HG03175 (cell line): ENCODE measurements around the gene ATRX.
"Not testable (repeated sequence)": the region's sequence is repeated elsewhere in the genome, so short reads cannot be mapped to it uniquely, and the experiment has no call there.

Source experiments
- ATAC-seq: cut with Tn5 transposase; IDR thresholded peaks from one replicate; pipeline ENCODE4 v1.9.1; 2021; ENCODE audit warnings: mild to moderate bottlenecking, moderate library complexity; ENCODE audit not compliant: unreplicated experiment

The ATRX gene

DNA sequence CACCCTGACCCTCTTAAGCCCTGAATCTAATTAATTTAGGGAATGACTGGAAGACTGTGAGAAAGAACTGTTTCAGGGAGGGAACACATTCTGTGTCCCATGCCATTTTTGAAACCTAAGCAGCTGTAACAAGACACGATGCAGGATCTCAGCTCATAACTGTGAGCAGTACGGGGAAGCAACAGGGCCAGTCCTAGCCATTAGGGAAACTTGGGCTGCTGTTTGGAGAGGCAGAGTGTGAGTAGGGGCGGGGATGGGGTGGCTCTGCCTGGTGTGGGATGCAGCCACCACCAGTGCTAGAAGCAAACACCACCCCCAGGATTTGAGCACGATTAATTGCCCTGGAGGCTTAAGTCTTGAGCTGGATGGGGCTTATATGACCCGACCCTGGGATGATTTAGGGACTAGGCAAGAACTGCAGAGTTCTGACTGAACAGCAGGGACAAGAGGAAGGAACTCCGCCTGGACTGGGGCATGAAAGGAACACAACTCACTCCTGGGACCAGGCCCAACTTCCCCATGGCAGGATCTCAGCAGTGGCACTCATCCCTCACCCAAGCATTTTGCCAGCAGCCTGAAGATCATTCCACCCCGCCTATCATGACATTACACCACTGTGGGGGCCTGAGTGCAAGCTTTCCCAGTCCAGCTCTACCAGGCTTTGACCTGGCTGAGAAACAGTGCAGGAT lies 43.1 kb downstream of the ATRX start:
- ATAC-seq: no peak

DNA sequence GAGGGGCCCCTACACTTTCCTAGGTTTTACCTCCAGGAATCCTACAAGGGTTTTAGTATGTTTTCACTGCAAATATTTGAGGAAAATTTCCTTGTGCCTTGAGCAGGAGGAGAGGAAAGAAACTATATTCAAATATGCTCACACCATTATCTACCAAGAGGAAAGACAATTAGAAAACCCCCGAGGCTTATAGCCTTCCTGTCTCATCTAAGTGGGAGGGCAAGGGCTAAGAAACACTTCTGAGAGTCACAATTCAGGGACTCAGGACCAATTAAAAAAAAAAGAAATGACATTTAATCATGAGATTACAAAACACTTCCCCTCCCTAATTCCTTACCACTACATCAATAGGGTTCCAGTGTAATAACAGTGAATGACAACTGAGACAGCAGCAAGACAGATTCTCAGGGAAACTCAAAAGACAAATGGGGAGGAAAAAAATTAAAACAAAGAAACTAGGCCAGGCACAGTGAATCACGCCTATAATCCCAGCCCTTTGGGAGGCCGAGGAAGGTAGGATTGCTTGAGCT lies 45.6 kb downstream of the ATRX start:
- ATAC-seq: no peak

DNA sequence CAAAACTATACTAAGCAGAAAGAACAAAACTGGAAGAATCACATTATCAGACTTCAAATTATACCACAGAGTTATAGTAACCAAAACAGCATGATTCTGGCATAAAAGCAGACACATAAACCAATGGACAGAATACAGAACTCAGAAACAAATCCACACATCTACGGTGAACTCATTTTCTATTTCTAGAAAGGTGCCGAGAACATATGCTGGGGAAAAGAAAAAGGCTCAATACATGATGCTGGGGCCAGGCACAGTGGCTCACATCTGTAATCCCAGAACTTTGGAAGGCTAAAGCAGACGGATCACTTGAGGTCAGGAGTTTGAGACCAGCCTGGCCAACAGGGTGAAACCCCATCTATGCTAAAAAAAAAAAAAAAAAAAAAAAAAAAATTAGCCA lies 52.7 kb downstream of the ATRX start:
- ATAC-seq: no peak

DNA sequence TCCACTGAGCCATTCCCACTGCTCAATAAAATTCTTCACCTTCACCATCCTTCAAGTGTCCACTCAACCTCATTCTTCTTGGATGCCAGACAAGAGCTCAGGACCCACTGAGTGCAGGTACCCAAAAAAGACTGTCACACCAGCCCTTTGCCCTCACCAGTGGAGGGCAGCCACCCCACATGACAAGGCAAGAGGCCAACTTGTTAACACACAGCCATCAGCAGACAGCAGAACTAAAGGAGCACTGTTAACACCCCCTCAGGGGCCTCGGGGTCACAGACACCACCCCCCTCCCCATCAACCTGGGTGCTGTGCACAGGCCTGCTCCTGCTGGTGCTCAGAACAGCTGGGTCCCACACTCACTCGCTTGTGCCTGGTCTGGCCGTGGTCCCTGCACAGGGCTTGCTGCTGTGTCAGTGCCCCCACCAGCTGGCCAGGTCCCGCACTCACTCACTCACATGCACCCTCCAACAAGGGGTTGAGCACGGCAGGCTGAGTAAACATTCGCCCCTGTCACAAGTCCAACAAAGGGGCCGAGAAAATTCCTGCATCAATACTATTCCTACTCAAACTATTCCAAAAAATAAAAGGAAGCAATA lies 54.1 kb downstream of the ATRX start:
- ATAC-seq: no peak

DNA sequence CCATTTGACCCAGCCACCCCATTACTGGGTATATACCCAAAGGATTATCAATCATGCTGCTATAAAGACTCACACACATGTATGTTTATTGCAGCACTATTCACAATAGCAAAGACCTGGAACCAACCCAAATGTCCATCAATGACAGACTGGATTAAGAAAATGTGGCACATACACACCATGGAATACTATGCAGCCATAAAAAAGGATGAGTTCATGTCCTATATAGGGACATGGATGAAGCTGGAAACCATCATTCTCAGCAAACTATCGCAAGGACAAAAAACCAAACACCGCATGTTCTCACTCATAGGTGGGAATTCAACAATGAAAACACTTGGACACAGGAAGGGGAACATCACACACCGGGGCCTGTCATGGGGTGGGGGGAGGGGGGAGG lies 59.9 kb downstream of the ATRX start:
- not testable (repeated sequence) for ATAC-seq

DNA sequence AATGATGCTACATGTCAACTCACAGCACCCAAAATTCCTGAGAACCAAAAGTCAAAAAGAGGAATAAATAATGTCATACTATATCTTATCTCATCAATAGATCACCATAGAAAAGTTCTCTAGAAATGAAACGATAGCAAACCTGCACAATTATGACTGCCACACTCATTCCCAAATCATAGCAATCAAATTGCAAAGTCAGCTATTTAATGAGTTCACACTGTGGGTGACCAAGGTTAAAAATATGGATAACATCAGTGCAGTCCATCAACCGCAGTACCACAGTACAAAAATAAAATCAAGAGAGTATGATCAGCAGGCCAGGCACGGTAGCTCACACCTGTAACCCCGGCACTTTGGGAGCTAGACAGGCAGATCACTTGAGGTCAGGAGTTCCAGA lies 62.3 kb downstream of the ATRX start:
- ATAC-seq: no peak

DNA sequence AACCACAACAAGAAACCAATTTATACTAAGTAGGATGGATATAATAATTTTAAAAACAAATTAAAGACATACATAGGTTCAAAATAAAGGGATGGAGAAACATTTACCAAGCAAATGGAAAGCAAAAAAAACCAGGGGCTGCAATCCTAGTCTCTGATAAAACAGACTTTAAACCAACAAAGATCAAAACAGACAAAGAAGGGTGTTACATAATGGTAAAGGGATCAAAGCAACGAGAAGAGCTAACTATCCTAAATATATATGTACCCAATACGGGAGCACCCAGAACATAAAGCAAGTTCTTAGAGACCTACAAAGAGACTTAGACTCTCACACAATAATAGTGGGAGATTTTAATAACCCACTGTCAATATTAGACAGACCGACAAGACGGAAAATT lies 66.6 kb downstream of the ATRX start:
- ATAC-seq: no peak

DNA sequence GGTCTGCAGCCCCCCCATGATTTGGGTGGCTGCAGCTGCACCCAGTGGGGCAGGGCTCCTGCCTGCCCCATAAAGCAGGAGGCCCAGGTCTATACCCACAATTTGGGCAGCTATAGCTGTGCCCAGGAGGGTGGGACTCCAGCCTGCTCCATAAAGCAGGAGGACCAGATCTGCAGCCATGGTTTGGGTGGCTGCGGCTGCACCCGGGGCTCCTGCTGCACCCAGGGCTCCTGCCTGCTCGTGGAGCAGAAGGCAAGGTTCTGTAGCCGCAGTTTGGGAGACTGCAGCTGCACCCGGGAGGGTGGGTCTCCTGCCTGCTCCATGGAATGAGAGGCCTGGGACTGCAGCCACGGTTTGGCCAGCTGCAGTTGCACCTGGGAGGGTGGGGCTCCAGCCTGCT lies 81.1 kb downstream of the ATRX start:
- ATAC-seq: no peak

DNA sequence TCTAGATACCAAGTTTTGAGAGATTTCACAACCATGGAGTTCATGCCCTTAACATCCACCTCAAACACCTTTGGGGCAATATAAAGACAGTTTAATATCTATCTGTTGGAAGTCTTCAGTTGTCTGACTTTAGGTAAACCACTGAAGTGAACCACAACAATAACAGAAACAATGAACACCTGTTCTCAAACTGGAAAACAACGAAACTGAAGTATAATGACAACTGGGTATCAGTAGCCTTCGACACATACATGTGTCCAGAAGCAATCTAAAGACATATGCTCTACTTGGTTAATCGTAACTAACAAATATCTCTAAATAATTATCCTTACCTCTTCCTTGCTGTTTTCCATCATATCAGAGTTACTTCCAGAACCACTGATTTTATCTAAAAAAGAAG lies 87.8 kb downstream of the ATRX start:
- no peak for ATAC-seq

DNA sequence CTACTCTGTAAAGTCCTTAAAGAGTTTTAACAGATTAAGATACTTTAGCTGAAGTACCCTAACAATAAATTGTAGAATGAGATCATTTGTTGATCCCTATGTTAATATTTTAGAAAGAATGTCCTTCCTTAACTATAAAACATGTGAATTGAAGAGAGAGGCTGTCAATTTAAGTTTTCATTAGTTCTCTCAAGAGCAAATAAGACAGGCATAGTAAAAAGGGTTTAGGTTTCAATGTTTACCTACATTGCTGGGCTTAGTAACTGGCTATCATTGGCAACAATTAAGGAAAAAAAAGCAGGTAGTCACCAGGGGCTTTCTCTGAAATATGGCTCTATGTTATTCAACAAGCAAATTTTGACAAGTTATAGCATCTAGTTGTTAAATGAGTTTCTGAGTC lies 91.5 kb downstream of the ATRX start:
- no peak for ATAC-seq

DNA sequence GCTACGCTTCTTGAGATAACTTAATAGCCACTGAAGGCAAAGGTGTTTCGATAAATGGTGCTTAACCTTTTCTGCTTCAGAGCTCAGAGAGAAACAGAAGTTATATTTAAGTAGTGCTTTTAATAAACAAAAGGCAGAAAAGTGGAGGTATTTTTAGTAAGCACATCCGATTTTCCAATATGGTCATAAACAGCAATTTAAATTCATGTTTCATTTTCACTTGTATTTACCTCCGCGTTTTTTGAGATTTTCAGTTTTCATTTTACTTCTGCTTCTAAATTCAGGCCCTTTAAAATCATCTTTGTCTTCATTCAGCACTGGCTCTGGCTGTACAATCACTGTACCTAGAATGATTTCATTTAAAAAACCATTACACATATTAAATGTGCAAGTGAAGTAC lies 92.4 kb downstream of the ATRX start:
- no peak for ATAC-seq

DNA sequence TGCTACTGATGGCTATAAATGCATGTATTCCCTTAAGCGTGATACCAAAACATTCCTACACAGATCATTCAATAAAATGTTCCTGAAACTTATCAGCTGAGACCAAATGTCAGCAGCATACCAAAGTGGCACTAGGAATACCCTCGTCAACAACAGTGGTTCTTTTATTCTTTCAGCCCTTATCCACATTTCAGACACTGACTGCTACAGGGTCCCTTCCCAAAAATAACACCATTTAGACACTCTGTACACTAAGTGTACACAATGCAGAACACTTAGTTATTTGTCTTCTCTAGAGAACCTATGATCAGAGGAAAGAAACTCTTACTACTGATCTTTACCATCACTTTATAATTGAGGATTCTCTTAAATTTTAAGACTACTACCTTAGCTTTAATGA lies 94.1 kb downstream of the ATRX start:
- ATAC-seq: no peak

DNA sequence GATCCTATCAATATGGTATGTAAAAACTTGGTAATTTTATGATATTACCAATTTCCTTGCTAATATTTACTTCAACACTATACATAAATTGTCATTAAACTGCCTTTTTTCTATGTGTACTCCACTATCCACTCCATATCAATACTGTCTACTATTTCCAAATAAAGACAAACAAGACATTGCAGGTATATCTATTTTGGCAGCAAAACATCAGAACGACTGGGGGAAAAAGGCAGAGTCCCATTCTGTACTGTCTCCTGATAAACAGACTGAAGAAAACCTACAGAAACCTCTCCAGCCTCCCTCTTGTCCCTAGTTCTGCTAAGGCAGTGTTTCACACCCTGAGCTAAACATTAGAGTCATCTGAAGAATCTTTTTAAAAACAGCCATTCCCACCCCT lies 96.6 kb downstream of the ATRX start:
- ATAC-seq: no peak

DNA sequence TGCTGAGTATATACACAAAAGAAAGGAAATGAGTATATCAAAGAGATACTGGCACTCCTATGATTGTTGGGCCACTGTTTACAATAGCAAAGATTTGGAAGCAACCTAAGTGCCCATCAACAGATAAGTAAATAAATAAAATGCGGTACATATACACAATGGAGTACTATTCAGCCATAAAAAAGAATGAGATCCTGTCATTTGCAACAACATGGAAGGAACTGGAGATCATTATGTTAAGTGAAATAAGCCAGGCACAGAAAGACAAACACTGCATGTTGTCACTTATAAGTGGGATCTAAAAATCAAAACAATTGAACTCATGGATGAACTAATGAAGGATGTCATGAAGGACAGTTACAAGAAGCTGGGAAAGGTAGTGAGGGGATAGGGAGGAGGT lies 100.3 kb downstream of the ATRX start:
- not testable (repeated sequence) for ATAC-seq

DNA sequence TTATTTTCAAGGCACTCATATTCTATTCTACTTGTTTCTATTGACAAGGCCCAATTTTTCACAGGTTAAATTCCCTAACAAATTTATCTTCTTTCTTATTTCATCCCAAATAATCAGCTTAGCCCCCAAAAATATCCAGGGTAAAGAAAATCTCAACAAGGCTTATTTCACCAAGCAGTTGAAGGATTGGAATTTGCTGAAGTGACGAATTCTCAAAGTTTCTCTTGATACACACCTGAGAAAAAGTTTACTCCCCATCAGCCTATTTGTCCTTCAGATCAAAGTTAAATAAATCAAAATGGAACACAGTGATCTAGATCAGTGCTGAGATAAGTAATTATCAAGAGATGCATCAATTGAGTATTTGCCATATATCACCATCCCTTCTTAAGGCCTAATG lies 106.9 kb downstream of the ATRX start:
- no peak for ATAC-seq

DNA sequence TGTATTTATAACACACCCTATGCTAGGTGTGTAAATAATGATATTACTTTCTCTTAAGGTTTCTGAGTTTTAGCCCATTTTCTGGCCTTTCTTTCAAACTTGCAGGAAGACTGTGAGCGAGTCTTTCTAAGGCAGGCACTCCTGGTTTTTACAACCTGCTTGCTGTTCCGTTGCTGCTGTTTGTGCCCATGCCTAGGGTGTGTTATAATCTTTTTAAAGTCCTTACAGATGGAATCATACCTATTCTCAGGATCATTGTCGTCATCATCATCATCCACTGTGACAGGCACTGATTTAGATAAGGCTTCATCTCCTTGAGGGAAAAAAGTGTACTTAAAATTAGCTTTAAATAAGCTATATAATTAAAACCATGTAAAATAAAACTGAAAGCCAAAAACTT lies 110.0 kb downstream of the ATRX start:
- ATAC-seq: no peak

DNA sequence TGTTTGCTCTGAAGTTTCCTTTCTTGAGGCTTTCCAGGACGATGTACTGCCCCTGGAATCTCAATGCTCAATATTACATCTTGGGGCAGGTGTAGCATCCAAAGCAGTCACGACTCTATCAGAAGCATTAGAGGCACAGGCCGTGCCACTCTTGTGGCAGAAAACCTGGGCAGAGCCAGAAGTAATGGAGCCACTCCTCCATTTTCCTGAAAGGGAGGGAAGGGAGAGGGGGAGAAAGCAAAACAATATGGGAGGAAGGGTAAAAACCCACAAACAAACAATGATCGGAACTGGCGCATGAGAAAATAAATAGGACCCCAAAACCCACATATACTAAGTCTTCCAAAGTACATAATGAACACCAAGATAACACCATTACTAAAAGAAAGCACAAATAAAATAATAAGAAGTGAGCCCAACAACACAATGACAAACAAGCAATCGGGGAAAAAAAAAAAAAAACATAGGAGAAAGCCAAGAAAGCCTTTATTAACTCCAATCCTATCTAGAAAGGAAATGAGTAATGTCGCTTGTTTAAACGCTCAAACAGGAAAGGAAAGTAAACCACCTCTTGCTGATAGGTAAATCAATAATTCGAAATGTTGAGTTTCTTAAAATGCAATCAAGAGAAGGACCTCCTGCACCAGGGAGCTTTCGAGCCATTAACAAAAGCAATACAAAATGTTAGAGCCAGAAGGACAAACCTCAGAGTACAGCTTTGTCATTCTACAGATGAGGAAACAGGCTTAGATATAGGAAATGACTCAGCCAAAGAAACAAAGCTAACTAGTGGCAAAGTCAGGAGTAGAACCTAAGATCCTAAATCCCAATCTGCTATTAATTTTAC lies 117.4 kb downstream of the ATRX start:
- ATAC-seq: no peak

DNA sequence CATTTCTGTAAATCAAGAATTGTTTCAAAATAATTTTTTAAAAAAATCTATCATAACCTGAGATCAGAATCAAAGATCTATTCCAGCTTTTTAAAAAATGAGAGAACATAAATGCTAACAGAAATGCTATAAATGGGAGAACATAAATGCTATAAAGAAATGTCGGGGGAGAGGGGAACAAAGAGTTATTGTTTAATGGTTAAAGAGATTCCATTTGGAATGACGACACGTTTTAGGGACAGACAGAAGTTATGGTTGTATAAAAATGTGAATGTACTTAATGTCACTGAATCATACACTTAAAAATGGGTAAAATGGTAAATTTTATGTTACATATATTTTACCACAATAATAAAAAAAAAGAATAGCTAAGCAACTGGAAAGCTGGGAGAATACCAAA lies 127.1 kb downstream of the ATRX start:
- no peak for ATAC-seq

DNA sequence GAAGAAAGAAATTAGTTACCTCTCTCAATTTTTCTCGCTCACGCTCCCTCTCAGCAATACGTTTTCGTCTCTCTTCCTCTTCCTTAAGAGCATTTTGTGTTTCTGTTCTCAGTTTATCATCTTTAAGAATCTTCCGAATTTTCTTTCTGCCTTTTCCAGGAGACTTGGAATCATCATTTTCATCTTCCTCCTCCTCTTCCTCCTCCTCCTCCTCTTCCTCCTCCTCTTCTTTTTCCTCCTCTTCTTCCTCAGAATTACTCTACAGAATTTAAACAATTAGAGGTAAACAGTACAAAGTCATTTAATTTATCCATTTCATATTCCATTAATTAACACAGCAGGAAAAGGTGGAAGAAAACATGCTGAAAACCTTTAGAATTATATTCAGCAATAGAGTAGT lies 133.9 kb downstream of the ATRX start:
- ATAC-seq: no peak

DNA sequence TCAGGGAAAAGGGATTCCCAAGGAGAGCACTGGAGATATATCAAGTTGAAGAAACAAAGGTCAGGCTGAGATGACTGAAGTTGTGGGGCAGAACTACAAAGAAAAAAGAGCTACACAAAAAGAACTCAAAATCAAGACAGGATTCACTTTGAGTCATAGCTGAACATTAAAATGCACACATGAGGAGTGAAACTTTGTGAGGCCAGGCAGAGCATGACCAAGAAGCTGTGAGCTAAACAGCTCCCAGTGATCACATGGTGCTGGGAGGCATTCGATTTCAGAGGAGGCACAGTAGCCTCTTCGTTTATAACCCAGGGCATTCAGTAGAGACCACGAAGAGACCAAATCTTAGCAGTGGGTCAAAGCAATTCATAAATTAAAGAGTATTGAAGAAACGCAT lies 145.3 kb downstream of the ATRX start:
- ATAC-seq: no peak

DNA sequence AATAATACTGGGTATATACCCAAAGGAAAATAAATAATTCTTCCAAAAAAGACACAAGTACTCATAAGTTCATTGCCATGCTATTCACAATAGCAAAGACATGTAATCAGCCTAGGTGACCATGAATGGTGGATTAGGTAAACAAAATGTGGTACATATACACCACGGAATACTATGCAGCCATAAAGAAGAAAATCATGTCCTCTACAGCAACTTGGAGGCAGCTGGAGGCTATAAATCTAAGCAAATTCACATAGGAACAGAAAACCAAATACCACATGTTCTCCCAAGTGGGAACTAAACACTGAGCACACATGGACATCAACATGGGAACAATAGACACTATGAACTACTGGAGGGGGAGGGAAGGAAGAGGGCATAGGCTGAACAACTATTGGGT lies 146.2 kb downstream of the ATRX start:
- no peak for ATAC-seq

DNA sequence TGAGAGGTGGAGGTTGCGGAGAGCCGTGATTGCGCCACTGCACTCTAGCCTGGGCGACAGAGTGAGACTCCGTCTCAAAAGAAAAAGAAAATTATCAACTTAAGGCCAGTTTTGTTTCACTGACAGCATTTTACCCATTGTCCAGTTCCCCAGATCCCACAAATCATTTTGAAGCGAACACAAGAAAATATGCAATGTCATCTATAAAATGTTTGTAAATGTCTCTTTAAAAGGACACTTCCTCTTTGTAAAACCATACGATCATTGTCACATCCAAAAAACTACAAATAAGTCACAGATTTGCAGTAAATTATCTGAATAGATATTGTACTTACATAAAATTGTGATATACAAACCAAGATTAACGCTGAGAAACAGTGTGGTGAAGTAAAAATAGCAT lies 147.6 kb downstream of the ATRX start:
- ATAC-seq: no peak
